Neural cell (in vitro differentiated cells): ENCODE measurements around the gene FKBP1A. TPM values are rescaled to one million over a fixed set of nuclear protein-coding genes. Genes with fewer than 3 reads are reported as not detected.

Source experiments
- H2AFZ ChIP-seq: fragments of 200-600, 300-800 bp; sonication (generic), shearing (Covaris generic); 2 replicates; pipeline ENCODE4 v1.6.0; 2014; ENCODE audit warnings: low read depth, mild to moderate bottlenecking, antibody characterized with exemption, low read length, moderate library complexity
- H3F3A ChIP-seq: fragments of 200-600 bp; shearing (Covaris generic); 2 replicates; pipeline ENCODE4 v1.6.1; 2016; ENCODE audit warnings: mild to moderate bottlenecking, moderate library complexity, mixed read lengths, antibody characterized with exemption, low read length; ENCODE audit not compliant: insufficient read depth, poor library complexity, severe bottlenecking
- H3K27ac ChIP-seq: fragments of 200-600, 300-800 bp; sonication (generic), shearing (Covaris generic); 2 replicates; pipeline ENCODE4 v1.5.1; 2014; ENCODE audit warnings: mild to moderate bottlenecking, low read length, moderate library complexity
- H3K27me3 ChIP-seq: fragments of 300-800, 200-600 bp; sonication (generic), shearing (Covaris generic); 2 replicates; pipeline ENCODE4 v1.6.0; 2014; ENCODE audit warnings: mild to moderate bottlenecking, low read depth, low read length, moderate library complexity; ENCODE audit not compliant: insufficient read depth
- H3K36me3 ChIP-seq: fragments of 300-800, 200-600 bp; sonication (generic), shearing (Covaris generic); 2 replicates; pipeline ENCODE4 v1.5.1; 2014; ENCODE audit warnings: mild to moderate bottlenecking, antibody characterized with exemption, low read length, moderate library complexity; ENCODE audit not compliant: insufficient read depth
- H3K4me2 ChIP-seq: fragments of 300-800, 200-600 bp; sonication (generic), shearing (Covaris generic); 2 replicates; pipeline ENCODE4 v1.6.0; 2014; ENCODE audit warnings: mild to moderate bottlenecking, low read length
- H3K4me3 ChIP-seq: fragments of 300-800, 200-600 bp; sonication (generic), shearing (Covaris generic); 2 replicates; pipeline ENCODE4 v1.5.1; 2014; ENCODE audit warnings: mild to moderate bottlenecking, low read length, moderate library complexity
- H3K79me2 ChIP-seq: fragments of 200-600 bp; shearing (Covaris generic); replicated peaks from 2 replicates; pipeline ENCODE4 v1.6.0; 2014; ENCODE audit warnings: mild to moderate bottlenecking, low read length, moderate library complexity; ENCODE audit not compliant: insufficient read depth
- H3K9ac ChIP-seq: fragments of 300-800, 200-600 bp; sonication (generic), shearing (Covaris generic); 2 replicates; pipeline ENCODE4 v1.6.1; 2016; ENCODE audit warnings: mild to moderate bottlenecking, low read length, mixed read lengths
- H3K9me2 ChIP-seq: fragments of 200-600 bp; shearing (Covaris generic); 2 replicates; pipeline ENCODE4 v1.6.1; 2016; ENCODE audit warnings: mild to moderate bottlenecking, low read length, mixed read lengths; ENCODE audit not compliant: insufficient read depth
- H3K9me3 ChIP-seq: fragments of 200-600, 300-800 bp; sonication (generic), shearing (Covaris generic); 2 replicates; pipeline ENCODE4 v1.6.1; 2016; ENCODE audit warnings: mild to moderate bottlenecking, mixed run types, low read length, moderate library complexity, mixed read lengths
- H4K20me1 ChIP-seq: fragments of 200-600 bp; shearing (Covaris generic); 2 replicates; pipeline ENCODE4 v1.6.1; 2016; ENCODE audit warnings: mild to moderate bottlenecking, mixed run types; ENCODE audit not compliant: insufficient read depth
- EP300 ChIP-seq: fragments of 450-650 bp; conservative IDR thresholded peaks from 2 replicates; pipeline ENCODE4 v1.6.1; 2014; ENCODE audit warnings: antibody characterized with exemption, mild to moderate bottlenecking, moderate library complexity; ENCODE audit not compliant: poor library complexity, severe bottlenecking
- EZH2 ChIP-seq: fragments of 200-600, 300-800 bp; shearing (Covaris generic), sonication (generic); IDR thresholded peaks from 2 replicates; pipeline ENCODE4 v1.6.1; 2014; ENCODE audit warnings: antibody characterized with exemption, low read length, borderline replicate concordance, mild to moderate bottlenecking; ENCODE audit not compliant: insufficient read depth, poor library complexity, severe bottlenecking
- MXI1 ChIP-seq: fragments of 450-650 bp; conservative IDR thresholded peaks from 2 replicates; pipeline ENCODE4 v1.6.1; 2014; ENCODE audit warnings: antibody characterized with exemption, mild to moderate bottlenecking; ENCODE audit not compliant: poor library complexity, severe bottlenecking
- POLR2AphosphoS5 ChIP-seq: IDR thresholded peaks from 2 replicates; pipeline ENCODE4 v1.6.1; 2012
- RAD21 ChIP-seq: fragments of 450-650 bp; conservative IDR thresholded peaks from 2 replicates; pipeline ENCODE4 v1.6.1; 2014; ENCODE audit warnings: antibody characterized with exemption, mild to moderate bottlenecking, moderate library complexity
- SMC3 ChIP-seq: fragments of 450-650 bp; conservative IDR thresholded peaks from 2 replicates; pipeline ENCODE4 v1.6.1; 2014; ENCODE audit warnings: antibody characterized with exemption, mild to moderate bottlenecking, moderate library complexity; ENCODE audit not compliant: poor library complexity
- TAF1 ChIP-seq: IDR thresholded peaks from 2 replicates; pipeline ENCODE4 v1.6.1; 2012; ENCODE audit warnings: low read depth
- polyA plus RNA-seq: library from polyadenylated mRNA; depleted of rRNA; stranded (reverse); fragments of >200 nt; gene quantifications from 2 replicates; pipeline ENCODE4 v1.2.3, GENCODE V29; 2014
- TF ChIP-seq, protein P1 (sequence below): IDR thresholded peaks from 2 replicates; pipeline ENCODE4 v1.6.1; 2012; ENCODE audit warnings: borderline replicate concordance
- TF ChIP-seq, protein P2 (sequence below): fragments of 450-650 bp; IDR thresholded peaks from 2 replicates; pipeline ENCODE4 v1.5.1; 2014; ENCODE audit warnings: antibody characterized with exemption, mild to moderate bottlenecking, moderate library complexity; ENCODE audit not compliant: poor library complexity, severe bottlenecking

FKBP1A gene
- polyA plus RNA-seq, 1 donor from 2014 or later, result 150 TPM

DNA sequence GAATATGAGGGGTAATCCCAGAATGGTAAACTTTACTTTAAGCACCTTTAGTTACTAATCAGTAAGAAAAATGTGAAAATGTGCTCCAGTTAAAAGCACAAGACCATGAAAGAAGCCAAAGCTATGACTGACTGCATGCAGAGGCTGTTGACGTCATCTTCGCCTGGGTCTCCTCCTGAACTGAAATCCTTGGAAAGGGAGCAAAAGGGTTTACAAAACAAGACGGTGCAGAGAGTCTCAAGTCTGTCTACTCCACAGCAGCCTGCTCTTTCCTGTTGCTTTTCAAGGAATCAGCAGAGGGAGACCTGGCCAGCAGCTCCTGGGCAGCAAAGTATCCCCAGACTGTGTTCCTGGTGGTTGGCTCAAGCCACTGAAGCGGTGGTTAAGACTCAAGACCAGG lies 10.2 kb downstream of the FKBP1A start:
- peaks cover 75% of the 10 kb centered on the region for H3K79me2 ChIP-seq
- no peaks in the 10 kb centered on the region for H4K20me1 ChIP-seq
- no peaks in the 10 kb centered on the region for H3K9me2 ChIP-seq

DNA sequence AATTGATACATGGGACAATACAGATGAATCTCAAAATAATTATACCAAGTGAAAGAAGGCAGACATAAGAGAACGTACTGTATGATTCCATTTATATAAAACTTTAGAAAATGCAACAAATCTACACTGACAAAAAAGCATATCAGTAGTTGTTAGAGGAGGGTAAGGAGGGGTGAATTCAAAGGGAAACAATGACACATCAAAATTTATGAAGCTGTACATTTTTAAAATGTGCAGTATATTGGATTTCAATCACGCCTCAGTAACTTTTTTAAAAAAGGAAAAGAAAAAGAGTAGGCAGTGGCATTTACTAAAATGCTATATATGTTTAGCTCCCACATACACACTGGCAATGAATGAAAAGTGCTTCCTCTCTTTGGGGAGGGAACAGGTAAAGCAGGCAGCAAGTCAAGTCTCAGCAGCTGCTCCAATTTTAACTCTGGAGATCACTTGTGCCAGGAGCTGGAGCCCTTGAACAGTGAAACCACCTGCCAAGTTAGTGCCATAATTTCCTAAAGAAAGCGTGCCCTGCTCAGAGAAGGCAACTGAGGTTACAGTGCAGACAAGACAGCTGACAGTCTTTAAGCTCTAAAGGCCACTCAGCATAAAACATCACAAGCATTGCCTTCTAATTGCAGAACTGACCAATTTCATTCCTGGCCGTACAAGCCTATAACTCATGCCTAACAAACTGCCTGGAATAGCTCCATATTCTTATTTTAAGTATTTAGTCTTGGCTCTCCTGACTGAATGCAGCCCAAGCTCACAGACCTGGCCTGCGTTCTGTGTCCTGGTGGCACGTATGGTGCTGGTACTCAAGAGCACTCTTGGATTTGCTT lies 10.9 kb downstream of the FKBP1A start:
- Histone ChIP-seq H3K9me2 (no peaks in the 10 kb centered on the region), H2AFZ (no peak overlapping the region), H3K4me3 (no peak overlapping the region), H3K27ac (no peak overlapping the region), H3K9ac (no peak overlapping the region), H3K9me3 (no peaks in the 10 kb centered on the region), H3K27me3 (no peaks in the 10 kb centered on the region), H3K36me3 (no peaks in the 10 kb centered on the region), H3K4me2 (no peak overlapping the region), H4K20me1 (no peaks in the 10 kb centered on the region), H3K79me2 (peaks cover 68% of the 10 kb centered on the region), H3F3A (no peaks in the 10 kb centered on the region)
- TF ChIP-seq, protein P1, sequence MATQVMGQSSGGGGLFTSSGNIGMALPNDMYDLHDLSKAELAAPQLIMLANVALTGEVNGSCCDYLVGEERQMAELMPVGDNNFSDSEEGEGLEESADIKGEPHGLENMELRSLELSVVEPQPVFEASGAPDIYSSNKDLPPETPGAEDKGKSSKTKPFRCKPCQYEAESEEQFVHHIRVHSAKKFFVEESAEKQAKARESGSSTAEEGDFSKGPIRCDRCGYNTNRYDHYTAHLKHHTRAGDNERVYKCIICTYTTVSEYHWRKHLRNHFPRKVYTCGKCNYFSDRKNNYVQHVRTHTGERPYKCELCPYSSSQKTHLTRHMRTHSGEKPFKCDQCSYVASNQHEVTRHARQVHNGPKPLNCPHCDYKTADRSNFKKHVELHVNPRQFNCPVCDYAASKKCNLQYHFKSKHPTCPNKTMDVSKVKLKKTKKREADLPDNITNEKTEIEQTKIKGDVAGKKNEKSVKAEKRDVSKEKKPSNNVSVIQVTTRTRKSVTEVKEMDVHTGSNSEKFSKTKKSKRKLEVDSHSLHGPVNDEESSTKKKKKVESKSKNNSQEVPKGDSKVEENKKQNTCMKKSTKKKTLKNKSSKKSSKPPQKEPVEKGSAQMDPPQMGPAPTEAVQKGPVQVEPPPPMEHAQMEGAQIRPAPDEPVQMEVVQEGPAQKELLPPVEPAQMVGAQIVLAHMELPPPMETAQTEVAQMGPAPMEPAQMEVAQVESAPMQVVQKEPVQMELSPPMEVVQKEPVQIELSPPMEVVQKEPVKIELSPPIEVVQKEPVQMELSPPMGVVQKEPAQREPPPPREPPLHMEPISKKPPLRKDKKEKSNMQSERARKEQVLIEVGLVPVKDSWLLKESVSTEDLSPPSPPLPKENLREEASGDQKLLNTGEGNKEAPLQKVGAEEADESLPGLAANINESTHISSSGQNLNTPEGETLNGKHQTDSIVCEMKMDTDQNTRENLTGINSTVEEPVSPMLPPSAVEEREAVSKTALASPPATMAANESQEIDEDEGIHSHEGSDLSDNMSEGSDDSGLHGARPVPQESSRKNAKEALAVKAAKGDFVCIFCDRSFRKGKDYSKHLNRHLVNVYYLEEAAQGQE, result no peak
- TF ChIP-seq MXI1 (no peak), EZH2 (no peak), POLR2AphosphoS5 (no peak), SMC3 (no peak), TAF1 (no peak), RAD21 (no peak), EP300 (no peak)
- TF ChIP-seq, protein P2, sequence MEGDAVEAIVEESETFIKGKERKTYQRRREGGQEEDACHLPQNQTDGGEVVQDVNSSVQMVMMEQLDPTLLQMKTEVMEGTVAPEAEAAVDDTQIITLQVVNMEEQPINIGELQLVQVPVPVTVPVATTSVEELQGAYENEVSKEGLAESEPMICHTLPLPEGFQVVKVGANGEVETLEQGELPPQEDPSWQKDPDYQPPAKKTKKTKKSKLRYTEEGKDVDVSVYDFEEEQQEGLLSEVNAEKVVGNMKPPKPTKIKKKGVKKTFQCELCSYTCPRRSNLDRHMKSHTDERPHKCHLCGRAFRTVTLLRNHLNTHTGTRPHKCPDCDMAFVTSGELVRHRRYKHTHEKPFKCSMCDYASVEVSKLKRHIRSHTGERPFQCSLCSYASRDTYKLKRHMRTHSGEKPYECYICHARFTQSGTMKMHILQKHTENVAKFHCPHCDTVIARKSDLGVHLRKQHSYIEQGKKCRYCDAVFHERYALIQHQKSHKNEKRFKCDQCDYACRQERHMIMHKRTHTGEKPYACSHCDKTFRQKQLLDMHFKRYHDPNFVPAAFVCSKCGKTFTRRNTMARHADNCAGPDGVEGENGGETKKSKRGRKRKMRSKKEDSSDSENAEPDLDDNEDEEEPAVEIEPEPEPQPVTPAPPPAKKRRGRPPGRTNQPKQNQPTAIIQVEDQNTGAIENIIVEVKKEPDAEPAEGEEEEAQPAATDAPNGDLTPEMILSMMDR, result no peak

More for the DNA sequence above, 10.2 kb downstream of the FKBP1A start:
- TF ChIP-seq, protein P1, result no peak
- no peak for TF ChIP-seq RAD21
- TF ChIP-seq EZH2, result no peak
- TF ChIP-seq TAF1, result no peak
- TF ChIP-seq MXI1, result no peak
- TF ChIP-seq EP300, result no peak
- no peak for TF ChIP-seq SMC3
- TF ChIP-seq, protein P2, result no peak
- no peak for TF ChIP-seq POLR2AphosphoS5
- no peaks in the 10 kb centered on the region for H3K36me3 ChIP-seq
- no peak overlapping the region for H3K4me3 ChIP-seq
- H3K9ac ChIP-seq, result no peak overlapping the region
- no peaks in the 10 kb centered on the region for H3K9me3 ChIP-seq
- H3F3A ChIP-seq, result no peaks in the 10 kb centered on the region
- no peak overlapping the region for H2AFZ ChIP-seq
- no peak overlapping the region for H3K4me2 ChIP-seq
- H3K27ac ChIP-seq, result no peak overlapping the region
- no peaks in the 10 kb centered on the region for H3K27me3 ChIP-seq
